SK-N-SH (cell line): Measurements from ENCODE around the gene UBE2L6. TPM values are rescaled to one million over a fixed set of nuclear protein-coding genes. Genes with fewer than 3 reads are reported as not detected.

ENCODE experiments used
- CTCF ChIA-PET: fragments of 300-600, 350-600 bp; formaldehyde crosslinking; extraction: SDS; loops from one replicate; lab custom pipeline; 2021; lab: Yijun Ruan, JAX
- POLR2A ChIA-PET: fragments of 350-600 bp; sonication (Branson Sonifier 250); formaldehyde crosslinking; extraction: SDS; loops from one replicate; lab custom pipeline; 2020; ENCODE audit warnings: antibody characterized with exemption, inconsistent platforms; lab: Yijun Ruan, JAX
- DNase-seq: peaks from one replicate; pipeline ENCODE4 v3.0.0; 2012
- H2AFZ ChIP-seq: fragments of 200-600 bp; sonication (generic); 2 replicates; pipeline ENCODE4 v1.8.1; 2016; ENCODE audit warnings: antibody characterized with exemption, mild to moderate bottlenecking, low read depth
- H3F3A ChIP-seq: fragments of 200-600 bp; sonication (generic); replicated peaks from 2 replicates; pipeline ENCODE3; 2016; ENCODE audit warnings: antibody characterized with exemption, mild to moderate bottlenecking; ENCODE audit not compliant: insufficient read depth
- H3K27ac ChIP-seq, 2 experiments: fragments of 200-500 bp in 1 of 2; fragments of 200-600 bp in 1 of 2; sonication (Bioruptor generic) in 1 of 2; sonication (generic), shearing (Covaris generic) in 1 of 2; 2 replicates each; pipeline versions ENCODE4 v1.5.1 to v1.6.1; 2014 to 2016; ENCODE audit warnings: low read depth in 2 of 2, inconsistent platforms in 1 of 2, low read length in 1 of 2, mild to moderate bottlenecking in 1 of 2, mixed read lengths in 1 of 2
- H3K27me3 ChIP-seq: fragments of 200-600 bp; sonication (generic), shearing (Covaris generic); 2 replicates; pipeline ENCODE4 v1.6.1; 2016; ENCODE audit warnings: mixed run types; ENCODE audit not compliant: insufficient read depth
- H3K36me3 ChIP-seq, 2 experiments: fragments of 200-500 bp in 1 of 2; fragments of 200-600 bp in 1 of 2; sonication (Bioruptor generic) in 1 of 2; sonication (generic) in 1 of 2; replicated peaks in 1 of 2; 2 replicates each; pipeline versions ENCODE3 to v1.5.1; 2014 to 2016; ENCODE audit warnings: low read length in 1 of 2, mild to moderate bottlenecking in 1 of 2; ENCODE audit not compliant: insufficient read depth in 2 of 2, control insufficient read depth in 1 of 2
- H3K4me1 ChIP-seq, 2 experiments: fragments of 200-500 bp in 1 of 2; fragments of 200-600 bp in 1 of 2; sonication (Bioruptor generic) in 1 of 2; sonication (generic), shearing (Covaris generic) in 1 of 2; 2 replicates each; pipeline versions ENCODE4 v1.5.1 to v1.6.1; 2014 to 2016; ENCODE audit warnings: low read depth in 1 of 2, low read length in 1 of 2, mixed run types in 1 of 2; ENCODE audit not compliant: insufficient read depth in 2 of 2, control insufficient read depth in 1 of 2
- H3K4me2 ChIP-seq: fragments of 200-600 bp; sonication (generic), shearing (Covaris generic); 2 replicates; pipeline ENCODE4 v1.6.1; 2017; ENCODE audit warnings: mixed run types
- H3K4me3 ChIP-seq, 2 experiments: fragments of 200-500 bp in 1 of 2; fragments of 200-600 bp in 1 of 2; sonication (Bioruptor generic) in 1 of 2; sonication (generic), shearing (Covaris generic) in 1 of 2; 2 replicates each; pipeline versions ENCODE4 v1.5.1 to v1.8.1; 2014 to 2016; ENCODE audit warnings: low read depth in 2 of 2, inconsistent platforms in 1 of 2, low read length in 1 of 2, mild to moderate bottlenecking in 1 of 2, mixed read lengths in 1 of 2, moderate library complexity in 1 of 2
- H3K79me2 ChIP-seq: fragments of 200-600 bp; sonication (generic); 2 replicates; pipeline ENCODE4 v1.8.1; 2017; ENCODE audit warnings: mild to moderate bottlenecking; ENCODE audit not compliant: insufficient read depth
- H3K9ac ChIP-seq: fragments of 200-600 bp; sonication (generic); 2 replicates; pipeline ENCODE4 v1.6.1; 2017; ENCODE audit warnings: mixed run types
- H3K9me2 ChIP-seq: fragments of 200-600 bp; sonication (generic); 2 replicates; pipeline ENCODE4 v1.6.1; 2017; ENCODE audit warnings: mixed run types
- H3K9me3 ChIP-seq: fragments of 200-600 bp; sonication (generic); 2 replicates; pipeline ENCODE4 v1.6.1; 2017; ENCODE audit warnings: mixed run types, mild to moderate bottlenecking, moderate library complexity
- H4K20me1 ChIP-seq: fragments of 200-600 bp; sonication (generic); 2 replicates; pipeline ENCODE4 v1.6.1; 2017; ENCODE audit warnings: mild to moderate bottlenecking, mixed run types; ENCODE audit not compliant: insufficient read depth
- CHD2 ChIP-seq: fragments of 150-350 bp; IDR thresholded peaks from 2 replicates; pipeline ENCODE4 v1.6.1; 2018; ENCODE audit warnings: low read length; ENCODE audit not compliant: partially characterized antibody
- CTCF ChIP-seq: fragments of 200-600 bp; sonication (generic); IDR thresholded peaks from 2 replicates; pipeline ENCODE4 v1.6.1; 2017; ENCODE audit warnings: antibody characterized with exemption, mild to moderate bottlenecking, moderate library complexity
- ELF1 ChIP-seq: IDR thresholded peaks from 2 replicates; pipeline ENCODE4 v1.4.0; 2012
- FOXJ3 ChIP-seq: sonication (generic); formaldehyde crosslinking; IDR thresholded peaks from 2 replicates; pipeline ENCODE4 v1.5.1; 2020; ENCODE audit warnings: mild to moderate bottlenecking, missing genetic modification reagents
- GABPA ChIP-seq: IDR thresholded peaks from 2 replicates; pipeline ENCODE4 v1.4.0; 2012; ENCODE audit warnings: low read depth, mild to moderate bottlenecking
- MEF2A ChIP-seq: IDR thresholded peaks from 2 replicates; pipeline ENCODE4 v1.4.0; 2012; ENCODE audit warnings: low read depth, borderline replicate concordance
- RAD21 ChIP-seq: IDR thresholded peaks from 2 replicates; pipeline ENCODE4 v1.6.1; 2012; ENCODE audit warnings: mild to moderate bottlenecking, low read length
- RCOR1 ChIP-seq: fragments of 150-350 bp; IDR thresholded peaks from 2 replicates; pipeline ENCODE4 v1.6.1; 2017; ENCODE audit warnings: antibody characterized with exemption, low read length
- RXRA ChIP-seq: IDR thresholded peaks from 2 replicates; pipeline ENCODE4 v1.4.0; 2012; ENCODE audit warnings: low read depth, mild to moderate bottlenecking, borderline replicate concordance
- SMC3 ChIP-seq: IDR thresholded peaks from 2 replicates; pipeline ENCODE4 v1.6.1; 2012; ENCODE audit warnings: low read depth, low read length, improper control_type of control experiment
- TCF12 ChIP-seq: IDR thresholded peaks from 2 replicates; pipeline ENCODE4 v1.4.0; 2012
- USF2 ChIP-seq: fragments of 150-350 bp; IDR thresholded peaks from 2 replicates; pipeline ENCODE4 v1.6.1; 2017; ENCODE audit warnings: antibody characterized with exemption, low read length, low read depth, borderline replicate concordance
- ZBTB33 ChIP-seq: IDR thresholded peaks from 2 replicates; pipeline ENCODE4 v1.4.0; 2012; ENCODE audit warnings: low read depth, borderline replicate concordance
- WGBS: methylation state at CpG from one replicate; pipeline ENCODE4 v1.1.6; 2017; ENCODE audit warnings: low lambda C conversion rate; 5-methylcytosine and 5-hydroxymethylcytosine counted together
- polyA plus RNA-seq, 3 experiments: library from polyadenylated mRNA; depleted of rRNA; stranded (reverse); fragments of >200 nt; gene quantifications; 2 replicates each; pipeline ENCODE4 v1.2.3, GENCODE V29; 2012
- TF ChIP-seq, protein P1 (sequence below): IDR thresholded peaks from 2 replicates; pipeline ENCODE4 v1.4.0; 2012; ENCODE audit warnings: low read depth, borderline replicate concordance

UBE2L6 gene
- polyA plus RNA-seq, 1 of the 3 experiments (the other 2 are of a cell fraction): 77.0 TPM

GRCh38 chr11:57547854-57548377 lies 19.6 kb downstream of the UBE2L6 start:
- H3K79me2 ChIP-seq: no peaks in the 10 kb centered on the region
- H3F3A ChIP-seq: no peaks in the 10 kb centered on the region
- no peaks in the 10 kb centered on the region for H3K9me2 ChIP-seq
- WGBS: 61% methylated on average over 6 of the region's 6 CpGs
- H2AFZ ChIP-seq: no peak overlapping the region
- H3K4me2 ChIP-seq: no peak overlapping the region
- H3K27me3 ChIP-seq: no peaks in the 10 kb centered on the region
- no peak for DNase-seq
- TF ChIP-seq TCF12: no peak
- no peak for TF ChIP-seq CHD2
- TF ChIP-seq MEF2A: no peak
- no peak for TF ChIP-seq RAD21
- no peak for TF ChIP-seq FOXJ3 (CRISPR knock-in tag)
- no peak for TF ChIP-seq ELF1
- TF ChIP-seq USF2: no peak
- no peak for TF ChIP-seq GABPA
- TF ChIP-seq RCOR1: no peak
- TF ChIP-seq, protein P1, sequence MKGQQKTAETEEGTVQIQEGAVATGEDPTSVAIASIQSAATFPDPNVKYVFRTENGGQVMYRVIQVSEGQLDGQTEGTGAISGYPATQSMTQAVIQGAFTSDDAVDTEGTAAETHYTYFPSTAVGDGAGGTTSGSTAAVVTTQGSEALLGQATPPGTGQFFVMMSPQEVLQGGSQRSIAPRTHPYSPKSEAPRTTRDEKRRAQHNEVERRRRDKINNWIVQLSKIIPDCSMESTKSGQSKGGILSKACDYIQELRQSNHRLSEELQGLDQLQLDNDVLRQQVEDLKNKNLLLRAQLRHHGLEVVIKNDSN: no peak
- no peak for TF ChIP-seq CTCF
- TF ChIP-seq SMC3: no peak
- no peak for TF ChIP-seq RXRA
- no peak for TF ChIP-seq ZBTB33
- CTCF ChIA-PET: interaction anchor here (0.6 to 7.6 kb wide), 4 partner anchors 20 to 97 kb away, joined by 3 to 36 read pairs (median 3); partner anchors contain the start of genes RTN4RL2 and UBE2L6
- H4K20me1 ChIP-seq: no peaks in the 10 kb centered on the region
- H3K9me3 ChIP-seq: no peaks in the 10 kb centered on the region
- H3K27ac ChIP-seq: no peak overlapping the region
- no peak overlapping the region for H3K9ac ChIP-seq
- H3K4me1 ChIP-seq: no peaks in the 10 kb centered on the region; a peak in 1 of 4 replicates
- POLR2A ChIA-PET: no interaction called here
- H3K4me3 ChIP-seq: no peak overlapping the region
- H3K36me3 ChIP-seq: peaks cover 0 to 29% of the 10 kb centered on the region in 2 experiments
